SK-N-MC (cell line): Measurements from ENCODE around the gene CHD1L.

Experiments used
- DNase-seq: peaks from one replicate; pipeline ENCODE4 v3.0.0-alpha.2; 2011; ENCODE audit warnings: low read depth, low spot score
- H3K27ac ChIP-seq: fragments of 200-600 bp; sonication (generic); 2 replicates; pipeline ENCODE4 v1.5.1; 2016; ENCODE audit warnings: mixed run types
- H3K36me3 ChIP-seq: fragments of 200-600 bp; sonication (generic); 2 replicates; pipeline ENCODE4 v1.6.1; 2017; ENCODE audit warnings: antibody characterized with exemption, low read length, mixed read lengths; ENCODE audit not compliant: insufficient read depth
- H3K4me3 ChIP-seq: fragments of 200-600 bp; sonication (generic); 2 replicates; pipeline ENCODE4 v1.5.1; 2016
- H3K9ac ChIP-seq: fragments of 200-600 bp; sonication (generic); 2 replicates; pipeline ENCODE4 v1.8.0; 2017; ENCODE audit warnings: mixed run types, mixed read lengths; ENCODE audit not compliant: insufficient read length
- H3K9me3 ChIP-seq: fragments of 200-600 bp; sonication (generic); 2 replicates; pipeline ENCODE4 v1.6.1; 2017; ENCODE audit warnings: low read depth, mild to moderate bottlenecking, antibody characterized with exemption, low read length, moderate library complexity, mixed read lengths
- EZH2 ChIP-seq: fragments of 200-600 bp; sonication (generic); IDR thresholded peaks from one replicate; pipeline ENCODE4 v1.6.1; 2017; ENCODE audit warnings: antibody characterized with exemption
- FOXP2 ChIP-seq: optimal IDR thresholded peaks from 2 replicates; pipeline ENCODE3; 2011; ENCODE audit warnings: mild to moderate bottlenecking, moderate library complexity; ENCODE audit not compliant: insufficient read depth; ENCODE audit errors: extremely low read length, control extremely low read depth
- POLR2AphosphoS5 ChIP-seq: IDR thresholded peaks from 2 replicates; pipeline ENCODE4 v1.6.1; 2012; ENCODE audit warnings: mild to moderate bottlenecking, low read depth, low read length, borderline replicate concordance

The CHD1L gene

GRCh38 chr1:147209825-147210821, 32.4 kb upstream of the CHD1L start:
- TF ChIP-seq FOXP2 (no peak), EZH2 (no peak), POLR2AphosphoS5 (no peak)
- no peak for DNase-seq
- no peaks in the 10 kb centered on the region for H3K9me3 ChIP-seq
- no peak overlapping the region for H3K9ac ChIP-seq
- no peak overlapping the region for H3K27ac ChIP-seq
- no peaks in the 10 kb centered on the region for H3K36me3 ChIP-seq
- H3K4me3 ChIP-seq: no peak overlapping the region

- TF ChIP-seq FOXP2 (no peak), EZH2 (no peak), POLR2AphosphoS5 (no peak)
- DNase-seq: no peak
- no peak overlapping the region for H3K27ac ChIP-seq
- H3K9me3 ChIP-seq: no peaks in the 10 kb centered on the region
- no peaks in the 10 kb centered on the region for H3K36me3 ChIP-seq
- no peak overlapping the region for H3K4me3 ChIP-seq
- H3K9ac ChIP-seq: no peak overlapping the region
These were observed 31.5 kb upstream of the CHD1L start for GRCh38 chr1:147210987-147211386.

GRCh38 chr1:147211577-147211976, 30.9 kb upstream of the CHD1L start:
- no peak for DNase-seq
- no peaks in the 10 kb centered on the region for H3K36me3 ChIP-seq
- TF ChIP-seq EZH2 (no peak), POLR2AphosphoS5 (no peak), FOXP2 (no peak)
- H3K9me3 ChIP-seq: no peaks in the 10 kb centered on the region
- H3K9ac ChIP-seq: no peak overlapping the region
- no peak overlapping the region for H3K4me3 ChIP-seq
- H3K27ac ChIP-seq: no peak overlapping the region

- Histone ChIP-seq H3K4me3 (no peak overlapping the region), H3K9ac (no peak overlapping the region), H3K9me3 (no peaks in the 10 kb centered on the region), H3K36me3 (no peaks in the 10 kb centered on the region), H3K27ac (no peak overlapping the region)
- no peak for TF ChIP-seq POLR2AphosphoS5
- DNase-seq: no peak
These were observed 29.2 kb upstream of the CHD1L start for GRCh38 chr1:147213271-147213670.

GRCh38 chr1:147214325-147214724, 28.2 kb upstream of the CHD1L start:
- no peak overlapping the region for H3K4me3 ChIP-seq
- no peak overlapping the region for H3K27ac ChIP-seq
- H3K9me3 ChIP-seq: no peaks in the 10 kb centered on the region
- DNase-seq: no peak
- no peaks in the 10 kb centered on the region for H3K36me3 ChIP-seq
- TF ChIP-seq FOXP2: no peak
- TF ChIP-seq POLR2AphosphoS5: no peak
- no peak for TF ChIP-seq EZH2
- H3K9ac ChIP-seq: no peak overlapping the region

GRCh38 chr1:147214842-147215539, 27.5 kb upstream of the CHD1L start:
- H3K4me3 ChIP-seq: no peak overlapping the region
- TF ChIP-seq POLR2AphosphoS5: no peak
- no peak for TF ChIP-seq EZH2
- no peaks in the 10 kb centered on the region for H3K36me3 ChIP-seq
- H3K9me3 ChIP-seq: no peaks in the 10 kb centered on the region
- DNase-seq: no peak
- H3K27ac ChIP-seq: no peak overlapping the region
- H3K9ac ChIP-seq: no peak overlapping the region

- no peak overlapping the region for H3K27ac ChIP-seq
- H3K4me3 ChIP-seq: no peak overlapping the region
- H3K9ac ChIP-seq: no peak overlapping the region
- no peak for DNase-seq
- TF ChIP-seq EZH2: no peak
- TF ChIP-seq FOXP2: no peak
- TF ChIP-seq POLR2AphosphoS5: no peak
- no peaks in the 10 kb centered on the region for H3K9me3 ChIP-seq
- no peaks in the 10 kb centered on the region for H3K36me3 ChIP-seq
These were observed 27.0 kb upstream of the CHD1L start for GRCh38 chr1:147215540-147215916.

GRCh38 chr1:147216124-147216523, 26.4 kb upstream of the CHD1L start:
- no peak overlapping the region for H3K27ac ChIP-seq
- no peak for DNase-seq
- no peaks in the 10 kb centered on the region for H3K36me3 ChIP-seq
- H3K4me3 ChIP-seq: no peak overlapping the region
- TF ChIP-seq FOXP2 (no peak), POLR2AphosphoS5 (no peak), EZH2 (no peak)
- no peaks in the 10 kb centered on the region for H3K9me3 ChIP-seq
- H3K9ac ChIP-seq: no peak overlapping the region
